ENCODE results near the gene RNU7-1.

The RNU7-1 gene

DNA sequence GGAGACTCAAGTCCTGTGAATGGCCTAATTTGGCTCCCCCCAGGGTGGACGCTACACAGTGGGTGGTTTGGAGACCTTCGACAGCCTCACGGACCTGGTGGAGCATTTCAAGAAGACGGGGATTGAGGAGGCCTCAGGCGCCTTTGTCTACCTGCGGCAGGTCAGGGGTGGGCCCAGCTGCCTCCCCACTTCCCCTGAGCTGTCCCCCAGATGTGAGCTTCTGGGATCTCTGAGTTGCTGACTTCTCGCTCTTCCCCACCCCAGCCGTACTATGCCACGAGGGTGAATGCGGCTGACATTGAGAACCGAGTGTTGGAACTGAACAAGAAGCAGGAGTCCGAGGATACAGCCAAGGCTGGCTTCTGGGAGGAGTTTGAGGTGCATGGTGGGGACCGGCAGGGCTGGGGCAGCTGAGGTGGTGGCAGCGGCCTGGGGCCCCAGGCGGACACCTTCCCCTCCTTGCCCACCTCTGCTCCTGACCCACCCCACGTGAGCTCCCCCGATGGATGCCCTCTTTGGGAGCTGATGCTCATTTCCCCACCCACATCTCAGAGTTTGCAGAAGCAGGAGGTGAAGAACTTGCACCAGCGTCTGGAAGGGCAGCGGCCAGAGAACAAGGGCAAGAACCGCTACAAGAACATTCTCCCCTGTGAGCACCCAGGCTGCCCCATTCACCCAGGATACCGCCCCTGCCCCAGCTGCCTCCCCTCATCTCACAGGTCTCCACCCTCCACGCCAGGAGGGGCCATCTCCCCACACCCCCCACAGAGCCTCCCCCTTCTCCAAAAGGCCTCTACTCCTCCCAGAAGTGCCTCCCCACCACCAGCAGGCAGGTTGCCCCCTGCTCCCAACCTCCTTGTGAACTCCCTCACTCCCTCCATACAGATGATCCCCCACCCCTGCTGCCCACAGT lies 11.7 kb downstream of the RNU7-1 start:
- no peak for DNase-seq

GRCh38 chr12:6956021-6956727 lies 12.6 kb downstream of the RNU7-1 start:
- no peak for DNase-seq

DNA sequence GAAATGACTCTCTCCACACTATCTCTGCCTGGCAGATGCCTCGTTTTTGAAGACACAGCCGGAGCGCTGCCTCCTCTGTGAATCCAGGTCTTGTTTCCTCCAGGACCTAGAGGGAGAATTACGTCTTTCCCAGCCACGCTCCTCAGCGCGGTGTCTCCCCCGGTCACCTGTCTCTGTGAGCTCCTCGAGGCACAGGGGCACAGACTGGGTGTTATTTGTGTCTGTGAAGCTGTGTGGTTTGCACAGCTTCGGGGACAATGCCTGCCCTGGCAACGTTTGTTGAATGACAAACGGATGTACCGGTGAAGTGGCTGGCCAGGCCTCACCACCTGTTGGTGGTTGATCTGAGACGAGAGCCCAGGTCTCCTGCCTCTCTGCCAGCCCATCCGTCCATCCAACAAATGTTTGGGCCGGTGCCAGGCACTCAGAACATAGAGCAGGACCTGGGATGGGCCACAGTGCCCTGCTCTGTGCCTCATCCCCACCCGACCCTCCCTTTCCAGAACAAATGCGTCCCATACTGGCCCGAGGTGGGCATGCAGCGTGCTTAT lies 13.6 kb downstream of the RNU7-1 start:
- no peak for DNase-seq

DNA sequence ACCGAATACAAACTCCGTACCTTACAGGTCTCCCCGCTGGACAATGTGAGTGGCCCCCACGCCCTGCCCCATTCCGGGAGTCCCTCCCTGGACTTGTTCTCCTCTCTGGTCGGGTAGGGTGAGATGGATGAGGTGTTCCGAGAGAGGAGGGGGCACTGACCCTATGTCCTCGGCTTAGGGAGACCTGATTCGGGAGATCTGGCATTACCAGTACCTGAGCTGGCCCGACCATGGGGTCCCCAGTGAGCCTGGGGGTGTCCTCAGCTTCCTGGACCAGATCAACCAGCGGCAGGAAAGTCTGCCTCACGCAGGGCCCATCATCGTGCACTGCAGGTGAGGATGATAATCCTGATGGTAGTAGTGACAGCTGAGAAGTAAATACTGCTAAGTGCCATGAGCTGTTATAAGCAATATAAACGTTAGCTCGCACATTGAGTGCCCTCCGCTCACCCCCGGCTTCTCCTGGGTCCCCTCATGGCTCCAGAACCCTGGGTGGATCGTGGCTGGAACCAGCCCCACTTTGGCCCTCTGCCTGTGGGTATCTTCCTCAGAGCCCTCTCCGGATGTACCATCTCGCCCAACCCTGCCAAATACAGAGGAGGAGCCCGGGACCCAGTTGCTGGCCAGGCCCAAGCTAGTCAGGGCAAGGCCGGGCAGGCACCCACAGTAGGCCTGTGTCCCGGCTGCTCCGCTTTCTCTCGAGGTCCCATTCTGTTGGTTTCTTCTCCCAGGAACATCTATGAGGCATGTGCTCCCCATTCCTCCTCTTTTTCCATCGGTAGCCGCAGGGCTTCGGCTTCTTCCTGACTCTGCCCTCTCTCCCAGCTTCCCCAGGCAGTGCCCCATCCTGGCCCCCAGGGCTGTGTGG lies 14.4 kb downstream of the RNU7-1 start:
- DNase-seq = no peak

- no peak for DNase-seq
These were observed 15.0 kb downstream of the RNU7-1 start for GRCh38 chr12:6958609-6959057.

DNA sequence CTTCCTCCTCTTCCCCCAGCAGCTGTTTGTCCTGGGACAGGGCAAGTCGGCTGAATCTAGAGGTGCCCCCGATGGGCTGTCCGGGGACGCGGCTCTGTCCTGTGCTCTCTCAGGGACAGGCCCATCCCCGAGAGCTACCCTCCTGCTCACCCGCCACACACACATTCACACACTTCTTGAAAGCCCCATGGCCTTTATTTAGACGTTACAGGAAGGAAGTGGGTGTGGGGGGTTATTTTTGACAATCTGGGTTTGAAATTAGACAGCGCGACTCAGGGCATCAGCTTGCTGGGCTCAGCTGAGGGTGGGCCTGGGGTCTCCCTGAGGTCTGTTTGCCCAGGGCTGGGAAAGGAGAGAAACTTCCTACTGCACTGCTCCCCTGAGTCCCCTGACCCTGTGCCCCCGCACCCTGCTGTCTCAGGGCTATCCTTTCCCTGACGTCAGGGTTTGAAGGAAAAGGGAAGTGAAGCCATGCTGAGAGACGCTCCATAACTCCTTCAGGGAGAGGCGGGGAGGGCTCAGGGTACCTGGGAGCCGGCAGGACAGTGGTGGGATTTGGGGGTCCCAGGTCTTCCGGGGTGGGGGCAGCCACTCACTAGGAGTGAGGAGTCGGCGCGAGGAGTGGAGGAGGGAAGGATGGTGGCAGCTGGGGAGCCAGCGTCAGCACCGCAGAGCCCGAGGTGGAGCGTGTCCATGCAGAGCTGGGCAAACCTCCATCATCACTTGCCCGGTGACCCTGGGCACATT lies 15.6 kb downstream of the RNU7-1 start:
- DNase-seq = peak; percentile 29

GRCh38 chr12:6959805-6960592 lies 16.4 kb downstream of the RNU7-1 start:
- no peak for DNase-seq

- DNase-seq = peak; percentile 72
These were observed 17.1 kb downstream of the RNU7-1 start for GRCh38 chr12:6960593-6961277.

DNA sequence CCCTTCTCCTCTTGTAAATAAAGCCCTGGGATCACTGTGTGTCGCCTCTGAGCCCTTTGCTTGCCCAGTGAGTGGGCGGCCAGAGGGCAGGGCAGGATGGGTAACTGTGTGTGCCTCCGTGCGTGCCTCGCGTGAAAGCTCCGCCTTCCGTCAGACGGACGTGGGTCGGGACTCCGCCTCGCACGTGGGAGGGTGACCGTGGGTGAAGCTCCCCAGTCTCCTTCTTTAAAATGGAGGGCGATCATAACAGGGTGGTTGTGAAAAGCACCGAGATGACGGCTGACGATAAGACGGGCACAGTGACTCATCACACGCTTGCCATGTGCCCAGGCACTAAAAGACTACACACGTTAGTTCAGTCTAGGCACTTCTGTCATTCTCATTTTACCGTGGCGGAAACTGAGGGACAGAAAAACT lies 17.7 kb downstream of the RNU7-1 start:
- peak; percentile 94 for DNase-seq

DNA sequence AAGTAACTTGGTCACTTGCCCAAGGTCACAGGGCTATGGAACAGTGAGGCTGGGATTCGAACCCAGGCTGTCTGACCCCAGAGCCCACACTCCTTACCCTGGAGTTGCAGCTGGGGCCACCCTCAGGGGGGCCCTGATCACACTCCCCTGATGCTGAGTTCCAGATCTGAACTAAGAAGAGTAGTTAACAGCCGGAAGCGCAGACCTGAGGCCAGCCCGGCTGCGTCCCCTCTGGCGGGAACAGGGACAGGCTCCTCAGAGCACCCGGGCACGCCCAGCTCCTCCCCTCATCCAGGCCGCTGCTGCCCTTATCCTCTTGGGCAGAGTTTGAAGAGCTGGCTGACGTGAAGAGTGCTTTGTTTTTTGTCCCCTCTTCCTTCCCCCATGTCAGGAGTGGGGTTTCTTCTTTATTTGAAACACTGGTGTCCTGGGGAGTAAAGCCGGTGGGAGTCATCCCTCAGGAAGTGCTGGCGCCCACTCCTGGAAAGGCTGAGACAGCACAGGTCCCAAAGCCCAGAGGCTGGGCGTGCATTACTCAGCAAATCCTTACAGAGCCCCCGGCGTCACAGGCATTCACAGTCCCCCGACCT lies 18.2 kb downstream of the RNU7-1 start:
- DNase-seq = peak; percentile 93

- DNase-seq = no peak
These were observed 18.8 kb downstream of the RNU7-1 start for GRCh38 chr12:6962285-6963015.

DNA sequence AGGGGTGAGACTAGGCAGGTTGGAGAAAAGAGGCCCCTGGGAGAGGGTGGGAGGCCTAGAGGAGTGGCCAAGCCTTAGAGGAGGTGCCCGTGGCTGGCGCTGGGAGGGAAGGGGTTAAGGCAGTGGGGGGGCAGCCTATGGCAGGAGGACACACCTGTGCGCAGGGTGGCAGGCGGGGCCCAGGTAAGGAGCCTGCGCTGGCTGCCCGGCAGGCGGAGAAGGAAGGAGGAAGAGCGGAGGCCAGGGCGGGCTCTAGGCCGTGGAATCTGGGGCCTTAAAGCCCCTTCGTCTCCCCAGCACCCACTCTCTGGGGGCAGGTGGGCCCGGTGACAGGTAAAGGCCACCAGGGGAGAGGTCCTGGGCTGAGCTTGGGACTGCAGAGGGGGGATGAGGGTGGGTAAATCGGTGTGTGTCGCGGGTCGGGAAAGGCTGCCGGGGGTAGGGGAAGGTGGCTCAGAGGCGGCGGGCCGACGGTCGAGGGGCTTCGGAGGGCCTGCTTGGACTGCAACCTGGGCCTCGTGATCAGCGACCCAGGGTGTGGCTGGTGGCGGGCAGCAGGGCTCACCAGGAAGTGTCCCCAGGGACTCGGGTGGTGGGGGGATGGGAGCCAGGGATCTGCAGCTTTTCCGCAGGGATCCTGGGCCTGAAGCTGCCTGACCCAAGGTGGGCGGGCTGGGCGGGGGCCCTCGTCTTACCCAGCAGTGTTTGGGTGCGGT lies 19.6 kb downstream of the RNU7-1 start:
- DNase-seq = no peak

DNA sequence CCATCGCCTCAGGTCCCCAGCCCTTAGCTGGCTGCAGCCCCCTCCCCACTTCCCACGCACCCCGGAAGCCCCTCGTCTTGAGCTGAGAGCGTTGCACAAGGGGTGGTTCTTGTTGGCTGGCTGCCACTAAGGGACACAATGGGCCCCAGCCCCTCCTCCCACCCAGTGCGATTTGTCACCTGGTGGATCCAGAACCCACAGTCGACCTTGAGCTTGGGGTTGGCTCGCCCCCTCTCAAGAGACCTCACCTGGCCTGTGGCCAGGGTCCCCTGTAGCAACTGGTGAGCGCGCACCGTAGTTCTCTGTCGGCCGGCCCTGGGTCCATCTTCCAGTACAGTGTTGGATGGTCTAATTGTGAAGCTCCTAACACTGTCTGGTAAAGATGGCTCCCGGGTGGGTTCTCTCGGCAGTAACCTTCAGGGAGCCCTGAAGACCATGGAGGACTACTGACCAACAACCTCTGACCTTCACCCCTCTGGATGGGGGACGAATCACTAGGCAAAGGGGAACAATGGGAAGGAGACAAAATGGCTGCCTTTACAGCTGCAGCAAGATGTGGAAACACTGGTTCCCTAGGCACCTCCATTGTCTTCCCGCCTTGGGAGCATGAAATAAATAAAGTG lies 20.3 kb downstream of the RNU7-1 start:
- DNase-seq = no peak

DNA sequence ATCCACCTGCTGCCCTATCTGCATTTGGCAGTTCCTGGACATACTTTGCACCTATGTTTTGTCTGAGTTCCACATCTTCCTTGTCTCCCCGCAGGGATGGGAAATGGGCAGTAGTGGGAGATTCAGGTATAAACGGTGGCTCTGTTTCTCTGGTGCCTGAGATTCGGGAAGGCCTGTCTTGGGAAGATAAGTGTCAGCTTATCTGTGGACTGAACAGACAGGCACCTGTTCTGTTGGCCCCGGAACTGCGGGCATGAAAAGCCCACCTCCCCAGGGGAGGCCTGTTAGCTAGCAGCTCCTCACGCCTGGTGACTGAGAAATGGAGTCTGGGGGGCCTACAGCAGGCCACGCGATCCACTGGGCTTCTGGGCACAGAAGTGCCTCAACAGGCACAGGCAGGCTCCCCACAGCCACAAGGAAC lies 21.0 kb downstream of the RNU7-1 start:
- DNase-seq = peak; percentile 68

DNA sequence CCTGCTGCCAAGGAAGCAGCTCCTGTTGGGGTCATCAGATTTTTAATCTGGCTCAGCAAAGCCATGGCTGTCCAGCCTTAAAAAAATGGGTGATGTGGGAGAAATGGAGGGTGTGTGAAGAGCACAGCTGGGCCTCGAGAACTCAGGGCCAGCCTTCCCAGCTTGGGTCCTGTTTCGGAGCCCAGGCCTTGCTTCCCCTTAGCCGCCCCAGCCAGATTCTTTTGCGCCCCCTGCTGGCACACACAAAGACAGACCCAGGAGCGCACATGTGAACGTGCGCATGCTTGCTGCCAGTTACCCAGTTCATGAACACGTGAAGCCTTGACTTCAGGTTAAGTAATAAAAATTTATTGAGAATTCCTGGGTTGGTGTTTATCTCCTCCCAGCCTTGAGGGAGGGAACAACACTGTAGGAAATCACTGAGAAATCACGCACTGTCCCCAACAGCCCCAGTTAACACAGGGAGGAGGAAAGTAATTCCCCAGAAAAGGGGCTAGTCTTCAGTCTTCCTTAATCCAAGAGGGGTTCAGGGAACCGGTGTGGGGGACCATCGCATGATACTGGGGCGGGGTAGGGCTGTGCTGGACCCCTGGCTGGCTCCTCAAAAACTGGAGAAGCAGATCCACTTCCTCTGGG lies 21.5 kb downstream of the RNU7-1 start:
- peak; percentile 94 for DNase-seq

DNA sequence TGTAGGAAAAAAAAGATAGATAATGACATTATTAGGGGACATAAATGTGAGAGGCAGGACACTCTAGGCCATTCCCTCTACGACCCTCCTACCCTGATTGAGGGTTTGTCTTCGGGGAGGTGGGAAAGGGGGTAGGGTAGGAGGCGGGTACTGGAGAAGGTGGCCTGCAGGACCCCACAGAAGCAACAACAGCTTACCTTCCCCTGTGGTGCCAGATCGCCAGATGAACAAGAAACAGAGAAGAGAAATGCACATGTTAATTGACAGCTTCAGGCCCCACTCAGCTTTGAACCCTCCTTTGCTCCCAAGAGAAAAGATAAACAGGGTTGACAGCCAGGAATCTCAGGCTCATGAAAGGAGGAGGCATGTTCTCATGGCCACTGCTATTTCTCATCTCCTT lies 22.1 kb downstream of the RNU7-1 start:
- no peak for DNase-seq

DNA sequence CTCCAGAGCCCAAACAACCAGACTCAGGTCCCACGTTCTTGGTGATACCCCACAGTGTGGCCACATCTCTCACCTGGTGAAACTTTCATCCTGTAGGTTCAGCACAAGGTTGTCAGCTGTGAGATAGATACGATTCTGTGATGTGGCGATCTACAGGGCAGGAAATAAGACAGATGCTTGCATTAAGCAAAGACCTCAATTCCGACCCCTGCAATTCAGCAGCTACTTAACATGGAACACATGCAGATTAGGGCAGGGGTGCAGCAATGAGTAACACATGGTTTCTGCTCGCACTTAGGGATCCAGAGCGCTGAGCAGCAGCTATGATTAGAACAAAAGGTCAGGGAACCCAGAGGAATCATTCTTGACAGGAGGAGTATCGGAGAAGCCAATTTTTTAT lies 22.7 kb downstream of the RNU7-1 start:
- no peak for DNase-seq

DNA sequence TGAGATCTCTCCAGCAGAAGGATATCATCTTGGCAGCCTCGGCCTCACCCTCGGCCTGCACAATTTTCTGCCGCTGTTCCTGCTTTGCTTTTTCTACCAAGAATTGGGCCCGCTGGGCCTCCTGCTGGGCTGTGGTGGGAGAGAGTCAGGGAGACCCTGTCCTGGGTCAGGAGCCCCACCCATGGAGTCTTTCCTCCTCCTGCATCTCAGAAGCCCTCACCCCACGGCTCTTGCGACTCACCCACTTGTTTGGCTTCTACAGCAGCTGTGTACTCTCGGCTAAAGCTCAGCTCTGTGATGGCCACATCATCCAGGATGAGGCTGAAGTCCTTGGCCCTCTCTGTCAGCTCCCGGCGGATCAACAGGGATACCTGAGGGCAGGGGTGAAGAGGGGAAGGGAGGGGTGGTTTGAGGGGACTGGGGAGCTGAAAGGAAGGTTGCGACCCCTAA lies 24.1 kb downstream of the RNU7-1 start:
- no peak for DNase-seq
